GM12878 (cell line): Measurements from ENCODE around the gene SETD2. TPM values are rescaled to one million over a fixed set of nuclear protein-coding genes. Genes with fewer than 3 reads are reported as not detected.

Source experiments
- ATAC-seq: fragments of 200-7000 bp; cut with Tn5 transposase; 3 replicates; pipeline ENCODE4 v1.9.1; 2020; ENCODE audit warnings: mild to moderate bottlenecking, moderate library complexity
- BruUV-seq: library from RNA; stranded (reverse); fragments of 400-500 nt; replicated peaks from 2 replicates; lab custom pipeline; 2021; lab: Mats Ljungman, UMichigan
- CTCF ChIA-PET: fragments of 300-600 bp; sonication (Branson Sonifier 250); formaldehyde crosslinking; extraction: SDS; loops from one replicate; lab custom pipeline; 2021; ENCODE audit warnings: inconsistent platforms; lab: Yijun Ruan, JAX
- POLR2A ChIA-PET: fragments of 350-600 bp; formaldehyde crosslinking; extraction: SDS; loops from one replicate; lab custom pipeline; 2021; ENCODE audit warnings: inconsistent platforms; lab: Charles Lee
- RAD21 ChIA-PET: fragments of 300-600 bp; sonication (Branson Sonifier 250); formaldehyde crosslinking; loops from one replicate; lab custom pipeline; 2023; ENCODE audit warnings: antibody characterized with exemption; ENCODE audit not compliant: unreplicated experiment; lab: Charles Lee
- SMC1A ChIA-PET: fragments of 300-600 bp; sonication (Branson Sonifier 250); formaldehyde crosslinking; loops from one replicate; lab custom pipeline; 2023; ENCODE audit not compliant: unreplicated experiment, uncharacterized antibody; lab: Charles Lee
- DNase-seq: peaks from one replicate; pipeline ENCODE4 v3.0.0-alpha.2; 2011; ENCODE audit warnings: low read depth, low spot score
- FAIRE-seq: peaks from 3 replicates; lab custom pipeline; 2011; peaks lifted over from hg19 to GRCh38; lab: Jason Lieb, UNC
- H2AFZ ChIP-seq: 2 replicates; pipeline ENCODE4 v1.6.0; 2011; ENCODE audit warnings: low read depth, low read length, control low read depth; ENCODE audit not compliant: control insufficient read depth
- H3K27ac ChIP-seq: 2 replicates; pipeline ENCODE4 v1.5.1; 2011; ENCODE audit warnings: control low read depth; ENCODE audit not compliant: control insufficient read depth, insufficient read depth
- H3K27me3 ChIP-seq, 2 experiments: replicated peaks in 1 of 2; 2 replicates each; pipeline versions ENCODE4 v1.6.0 to v1.6.1; 2011; ENCODE audit warnings: low read length in 1 of 2; ENCODE audit not compliant: control insufficient read depth in 2 of 2, insufficient read depth in 2 of 2
- H3K36me3 ChIP-seq, 2 experiments: 2 replicates each; pipeline ENCODE4 v1.5.1; 2011; ENCODE audit warnings: low read length in 1 of 2; ENCODE audit not compliant: control insufficient read depth in 2 of 2, insufficient read depth in 2 of 2
- H3K4me1 ChIP-seq: 2 replicates; pipeline ENCODE4 v1.6.1; 2011; ENCODE audit warnings: mild to moderate bottlenecking, low read length, moderate library complexity, mixed read lengths; ENCODE audit not compliant: control insufficient read depth, insufficient read depth
- H3K4me2 ChIP-seq: 2 replicates; pipeline ENCODE4 v1.6.0; 2011; ENCODE audit warnings: control low read depth; ENCODE audit not compliant: control insufficient read depth, insufficient read depth
- H3K4me3 ChIP-seq: fragments of 200-600 bp; sonication (generic); 2 replicates; pipeline ENCODE4 v1.5.1; 2016
- H3K79me2 ChIP-seq: 2 replicates; pipeline ENCODE4 v1.6.0; 2011; ENCODE audit warnings: low read length; ENCODE audit not compliant: control insufficient read depth, insufficient read depth
- H3K9ac ChIP-seq: 2 replicates; pipeline ENCODE4 v1.8.0; 2011; ENCODE audit warnings: low read length, control low read depth, mixed read lengths; ENCODE audit not compliant: control insufficient read depth, insufficient read depth
- H3K9me3 ChIP-seq: replicated peaks from 3 replicates; pipeline ENCODE4 v1.5.1; 2011; ENCODE audit warnings: mild to moderate bottlenecking, low read length; ENCODE audit not compliant: control insufficient read depth, insufficient read depth
- H4K20me1 ChIP-seq: 2 replicates; pipeline ENCODE4 v1.6.0; 2011; ENCODE audit not compliant: control insufficient read depth, insufficient read depth
- EGR1 ChIP-seq, 2 experiments: IDR thresholded peaks; 1 replicate in 1 of 2; 2 replicates in 1 of 2; pipeline ENCODE4 v1.6.1; 2011 to 2012; ENCODE audit warnings: low read depth in 2 of 2, low read length in 2 of 2, borderline replicate concordance in 1 of 2, mild to moderate bottlenecking in 1 of 2, moderate library complexity in 1 of 2
- LARP7 ChIP-seq: fragments of 450-650 bp; IDR thresholded peaks from 2 replicates; pipeline ENCODE4 v1.6.1; 2017; ENCODE audit warnings: mild to moderate bottlenecking
- MEF2A ChIP-seq: IDR thresholded peaks from 2 replicates; pipeline ENCODE4 v1.6.1; 2011; ENCODE audit warnings: low read depth, mild to moderate bottlenecking, low read length, moderate library complexity; ENCODE audit not compliant: insufficient read depth
- MYB ChIP-seq: fragments of 150-350 bp; IDR thresholded peaks from 2 replicates; pipeline ENCODE4 v1.6.1; 2014; ENCODE audit warnings: mild to moderate bottlenecking, low read depth, low read length, borderline replicate concordance
- NFYA ChIP-seq: IDR thresholded peaks from 2 replicates; pipeline ENCODE4 v1.6.1; 2011; ENCODE audit warnings: low read depth, mild to moderate bottlenecking, low read length, improper control_type of control experiment, borderline replicate concordance
- NFYB ChIP-seq: IDR thresholded peaks from 2 replicates; pipeline ENCODE4 v1.6.1; 2011; ENCODE audit warnings: low read depth, mild to moderate bottlenecking, low read length, improper control_type of control experiment, moderate library complexity; ENCODE audit not compliant: insufficient read depth
- SMARCA5 ChIP-seq: fragments of 450-650 bp; IDR thresholded peaks from 2 replicates; pipeline ENCODE4 v1.6.1; 2017; ENCODE audit warnings: mild to moderate bottlenecking
- SUPT20H ChIP-seq: IDR thresholded peaks from 2 replicates; pipeline ENCODE4 v1.6.1; 2011; ENCODE audit warnings: low read depth, mild to moderate bottlenecking, low read length, moderate library complexity, borderline replicate concordance; ENCODE audit not compliant: control insufficient read depth
- WGBS: methylation state at CpG from one replicate; pipeline ENCODE4 v1.1.6; 2016; ENCODE audit warnings: low lambda C conversion rate; ENCODE audit not compliant: insufficient replicate concordance, insufficient coverage; ENCODE audit errors: missing lambda C conversion rate; 5-methylcytosine and 5-hydroxymethylcytosine counted together
- in situ Hi-C: fragments of 300-500 bp; cut with MboI; formaldehyde crosslinking; loops from 9 replicates; pipeline ENCODE4 v1.14.3; 2018; ENCODE audit warnings: mixed read lengths
- intact Hi-C: fragments of 100-400 bp; cut with micrococcal nuclease; formaldehyde crosslinking; loops from one replicate; pipeline ENCODE4 v1.14.2; 2022; ENCODE audit not compliant: unreplicated experiment
- polyA plus RNA-seq, 11 experiments: library from polyadenylated mRNA; depleted of rRNA in 4 of 11; unstranded in 6 of 11; stranded (reverse) in 5 of 11; fragments of >200 nt; fragmentation: Nextera tagmentation in 4 of 11; fragmentation: Illumina TruSeq in 1 of 11; extraction: Ambion mirVana in 4 of 11; extraction: Trizol in 1 of 11; gene quantifications; 1 replicate in 1 of 11; 2 replicates in 10 of 11; pipeline versions ENCODE4 v1.2.1 to v1.2.3, GENCODE V29; 2011 to 2016; ENCODE audit warnings: inconsistent platforms in 2 of 11, missing spikeins in 2 of 11, low read depth in 1 of 11
- total RNA-seq, 4 experiments: library from RNA; depleted of rRNA in 3 of 4; stranded (reverse); fragments of >200 nt in 3 of 4; fragmentation: Illumina TruSeq in 1 of 4; extraction: Trizol in 1 of 4; gene quantifications; 2 replicates each; pipeline versions ENCODE4 v1.2.1 to v1.2.3, GENCODE V29; 2013 to 2021
- TF ChIP-seq, protein P1 (sequence below): fragments of 450-650 bp; IDR thresholded peaks from 2 replicates; pipeline ENCODE4 v1.6.1; 2016; ENCODE audit warnings: mild to moderate bottlenecking

Gene SETD2
- total and polyA plus RNA-seq, 10 of the 15 experiments (the other 5 are each of a cell fraction or from before 2014, with no cell fraction given) = 8.4 to 44.9 (median 24.5) TPM

DNA sequence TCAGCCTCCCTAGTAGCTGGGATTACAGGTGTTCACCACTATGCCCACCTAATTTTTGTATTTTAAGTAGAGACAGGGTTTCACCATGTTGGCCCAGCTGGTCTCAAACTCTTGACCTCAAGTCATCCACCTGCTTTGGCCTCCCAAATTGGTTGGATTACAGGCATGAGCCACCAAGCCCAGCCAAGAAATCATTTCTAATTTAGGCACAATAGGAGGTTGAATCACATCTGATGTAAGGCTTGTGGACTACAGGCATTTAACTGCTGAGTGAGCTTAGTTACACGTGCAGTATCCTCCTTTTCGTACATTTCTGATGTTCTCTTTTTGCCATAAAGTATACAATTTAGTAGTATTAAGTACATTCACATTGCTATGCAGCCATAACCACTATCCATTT lies 31.1 kb upstream of the SETD2 start:
- ChIA-PET SMC1A (interaction anchor here (1.1 kb wide), 1 partner anchor 163 kb away, joined by 4 read pairs; no protein-coding TSS in a partner anchor), CTCF (interaction anchor here (0.7 to 1.4 kb wide), 2 partner anchors 29 to 128 kb away, joined by 3 to 4 read pairs; no protein-coding TSS in a partner anchor)
- no peaks in the 10 kb centered on the region for H3K9me3 ChIP-seq
- no peak overlapping the region for H3K4me3 ChIP-seq
- H3K79me2 ChIP-seq = no peaks in the 10 kb centered on the region
- in situ Hi-C loops = no loop called here
- WGBS = 54% methylated on average over 2 of the region's 2 CpGs
- H3K27me3 ChIP-seq = no peaks in the 10 kb centered on the region
- ATAC-seq = no peak
- H3K4me1 ChIP-seq = no peaks in the 10 kb centered on the region
- DNase-seq = no peak
- no peaks in the 10 kb centered on the region for H4K20me1 ChIP-seq
- H3K9ac ChIP-seq = no peak overlapping the region
- intact Hi-C loops = no loop called here
- no peak overlapping the region for H3K4me2 ChIP-seq
- no peaks in the 10 kb centered on the region for H3K36me3 ChIP-seq
- BruUV-seq = no TSS peak
- H3K27ac ChIP-seq = no peak overlapping the region
- no peak for TF ChIP-seq SUPT20H
- TF ChIP-seq EGR1 (IDR thresholded peaks at IDR 0.05; ENCODE audit: borderline replicate concordance in 1 of 2, low read depth in 2 of 2, low read length in 2 of 2) = no peak
- TF ChIP-seq, protein P1, sequence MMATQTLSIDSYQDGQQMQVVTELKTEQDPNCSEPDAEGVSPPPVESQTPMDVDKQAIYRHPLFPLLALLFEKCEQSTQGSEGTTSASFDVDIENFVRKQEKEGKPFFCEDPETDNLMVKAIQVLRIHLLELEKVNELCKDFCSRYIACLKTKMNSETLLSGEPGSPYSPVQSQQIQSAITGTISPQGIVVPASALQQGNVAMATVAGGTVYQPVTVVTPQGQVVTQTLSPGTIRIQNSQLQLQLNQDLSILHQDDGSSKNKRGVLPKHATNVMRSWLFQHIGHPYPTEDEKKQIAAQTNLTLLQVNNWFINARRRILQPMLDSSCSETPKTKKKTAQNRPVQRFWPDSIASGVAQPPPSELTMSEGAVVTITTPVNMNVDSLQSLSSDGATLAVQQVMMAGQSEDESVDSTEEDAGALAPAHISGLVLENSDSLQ = no peak
- no peak for TF ChIP-seq NFYA
- TF ChIP-seq LARP7 = no peak
- TF ChIP-seq MYB = no peak
- TF ChIP-seq SMARCA5 = no peak
- TF ChIP-seq NFYB = no peak
- TF ChIP-seq MEF2A = no peak
- TF ChIP-seq, all 136 proteins: peak for 0
- no peak for FAIRE-seq
- ChIA-PET POLR2A (interaction anchor here (0.7 kb wide), 1 partner anchor 20 kb away, joined by 3 read pairs; no protein-coding TSS in a partner anchor), RAD21 (no interaction called here)
- no peak overlapping the region for H2AFZ ChIP-seq
